NCI-H2107 (cell line): Measurements from ENCODE around the gene CCDC112.

Experiments
- DNase-seq: peaks from one replicate; lab custom pipeline; 2025; lab: John Stamatoyannopoulos, UW

The CCDC112 gene

GRCh38 chr5:115317736-115318135 is 21.3 kb upstream of the CCDC112 start:
- no peak for DNase-seq

GRCh38 chr5:115317320-115317719 is 20.9 kb upstream of the CCDC112 start:
- DNase-seq, result no peak

GRCh38 chr5:115313632-115314031 is 17.2 kb upstream of the CCDC112 start:
- DNase-seq, result no peak

GRCh38 chr5:115313052-115313451 is 16.6 kb upstream of the CCDC112 start:
- no peak for DNase-seq

- no peak for DNase-seq
These were observed 13.4 kb upstream of the CCDC112 start for GRCh38 chr5:115309751-115310370.

- no peak for DNase-seq
These were observed 12.4 kb upstream of the CCDC112 start for GRCh38 chr5:115308815-115309214.

GRCh38 chr5:115306011-115306536 is 9.6 kb upstream of the CCDC112 start:
- DNase-seq, result no peak

GRCh38 chr5:115304496-115304895 is 8.0 kb upstream of the CCDC112 start:
- no peak for DNase-seq

- DNase-seq, result no peak
These were observed 2.4 kb upstream of the CCDC112 start for GRCh38 chr5:115298811-115299210.

GRCh38 chr5:115297031-115297430 is 577 bp upstream of the CCDC112 start:
- DNase-seq, result no peak

- no peak for DNase-seq
These were observed 704 bp downstream of the CCDC112 start for GRCh38 chr5:115295777-115296123.

GRCh38 chr5:115291397-115291796 is 5.1 kb downstream of the CCDC112 start:
- no peak for DNase-seq

- DNase-seq, result no peak
These were observed 7.3 kb downstream of the CCDC112 start for GRCh38 chr5:115289104-115289503.

GRCh38 chr5:115284021-115284420 is 12.4 kb downstream of the CCDC112 start:
- DNase-seq, result no peak

- no peak for DNase-seq
These were observed 14.3 kb downstream of the CCDC112 start for GRCh38 chr5:115282131-115282530.

- DNase-seq, result no peak
These were observed 21.9 kb downstream of the CCDC112 start for GRCh38 chr5:115274584-115274983.

- no peak for DNase-seq
These were observed 24.0 kb downstream of the CCDC112 start for GRCh38 chr5:115272297-115272958.

- DNase-seq, result no peak
These were observed 25.0 kb downstream of the CCDC112 start for GRCh38 chr5:115271295-115272050.

- no peak for DNase-seq
These were observed 28.8 kb downstream of the CCDC112 start for GRCh38 chr5:115267617-115268016.

GRCh38 chr5:115265220-115265619 is 31.2 kb downstream of the CCDC112 start:
- DNase-seq, result no peak

- DNase-seq, result no peak
These were observed 31.7 kb downstream of the CCDC112 start for GRCh38 chr5:115264786-115265185.

GRCh38 chr5:115263078-115263380 is 33.4 kb downstream of the CCDC112 start:
- DNase-seq, result no peak
